HepG2 (cell line): Measurements from ENCODE around the gene VCP. TPM values are rescaled to one million over a fixed set of nuclear protein-coding genes. Genes with fewer than 3 reads are reported as not detected.
A peak's percentile ranks its signal among the peaks of the same experiment; 100 is the strongest.

Source experiments
- ARID2 ChIP-seq: sonication (generic); formaldehyde crosslinking; IDR thresholded peaks from 2 replicates; pipeline ENCODE4 v1.8.1; 2022; ENCODE audit warnings: mild to moderate bottlenecking, missing genetic modification reagents, borderline replicate concordance
- ARNTL ChIP-seq: sonication (generic); formaldehyde crosslinking; IDR thresholded peaks from 2 replicates; pipeline ENCODE4 v1.4.0; 2020; ENCODE audit warnings: mild to moderate bottlenecking, missing genetic modification reagents
- ASH2L ChIP-seq: fragments of 300-600, 200-600 bp; sonication (generic); IDR thresholded peaks from 2 replicates; pipeline ENCODE4 v1.7.0; 2017; ENCODE audit warnings: low read depth, mild to moderate bottlenecking, moderate library complexity, mixed read lengths, low read length; ENCODE audit not compliant: insufficient read length
- CHCHD3 ChIP-seq: sonication (generic); formaldehyde crosslinking; IDR thresholded peaks from 2 replicates; pipeline ENCODE4 v1.8.0; 2022; ENCODE audit warnings: mild to moderate bottlenecking, missing genetic modification reagents, moderate library complexity
- ERF ChIP-seq: IDR thresholded peaks from 2 replicates; pipeline ENCODE4 v1.6.1; 2018; ENCODE audit warnings: missing biosample characterization, missing genetic modification reagents
- GABPB1 ChIP-seq: IDR thresholded peaks from 2 replicates; pipeline ENCODE4 v1.6.1; 2016; ENCODE audit warnings: mild to moderate bottlenecking, missing genetic modification reagents, moderate library complexity, missing compliant biosample characterization
- ISX ChIP-seq: sonication (generic); formaldehyde crosslinking; conservative IDR thresholded peaks from 2 replicates; pipeline ENCODE4 v1.5.0; 2020; ENCODE audit warnings: missing genetic modification reagents
- LCORL ChIP-seq, 2 experiments: fragments of 450-650 bp in 1 of 2; sonication (generic) in 1 of 2; formaldehyde crosslinking in 1 of 2; IDR thresholded peaks; 2 replicates each; pipeline versions ENCODE4 v1.5.0 to v1.6.1; 2017 to 2020; ENCODE audit warnings: antibody characterized with exemption in 1 of 2, missing genetic modification reagents in 1 of 2
- SIX1 ChIP-seq: sonication (generic); formaldehyde crosslinking; IDR thresholded peaks from 2 replicates; pipeline ENCODE4 v1.4.0; 2020; ENCODE audit warnings: missing genetic modification reagents, borderline replicate concordance
- TCF7L2 ChIP-seq: IDR thresholded peaks from 2 replicates; pipeline ENCODE4 v1.6.1; 2011; ENCODE audit warnings: mild to moderate bottlenecking, low read depth, low read length, moderate library complexity
- TOE1 ChIP-seq: sonication (generic); formaldehyde crosslinking; IDR thresholded peaks from 2 replicates; pipeline ENCODE4 v1.4.0; 2020; ENCODE audit warnings: mild to moderate bottlenecking, missing genetic modification reagents
- ZNF326 ChIP-seq: sonication (generic); formaldehyde crosslinking; IDR thresholded peaks from 2 replicates; pipeline ENCODE4 v1.4.0; 2020; ENCODE audit warnings: missing genetic modification reagents, borderline replicate concordance
- ZNF460 ChIP-seq: sonication (generic); formaldehyde crosslinking; IDR thresholded peaks from 2 replicates; pipeline ENCODE4 v1.5.1; 2020; ENCODE audit warnings: missing genetic modification reagents, mild to moderate bottlenecking, borderline replicate concordance
- ZSCAN31 ChIP-seq: sonication (generic); formaldehyde crosslinking; IDR thresholded peaks from 2 replicates; pipeline ENCODE4 v1.5.0; 2020; ENCODE audit warnings: low read depth, mild to moderate bottlenecking, missing genetic modification reagents
- polyA plus RNA-seq, 8 experiments: library from polyadenylated mRNA; depleted of rRNA in 3 of 8; stranded (reverse) in 7 of 8; unstranded in 1 of 8; fragments of >200 nt; fragmentation: Illumina TruSeq in 4 of 8; extraction: Trizol in 4 of 8; gene quantifications; 2 replicates each; pipeline versions ENCODE4 v1.2.1 to v1.2.3, GENCODE V29; 2011 to 2016; ENCODE audit warnings: low read depth in 4 of 8, missing spikeins in 1 of 8, mixed read lengths in 1 of 8; ENCODE audit not compliant: insufficient read depth in 1 of 8
- total RNA-seq, 5 experiments: library from RNA; depleted of rRNA; stranded (reverse); fragments of >200 nt; fragmentation: Illumina TruSeq; extraction: Trizol; gene quantifications; 2 replicates each; pipeline ENCODE4 v1.2.3, GENCODE V29; 2016; ENCODE audit warnings: low read depth in 1 of 5
- TF ChIP-seq, protein P1 (sequence below): sonication (generic); formaldehyde crosslinking; conservative IDR thresholded peaks from 2 replicates; pipeline ENCODE4 v1.8.0; 2022; ENCODE audit warnings: mild to moderate bottlenecking, moderate library complexity, missing genetic modification reagents
- TF ChIP-seq, protein P2 (sequence below), 2 experiments: sonication (generic) in 1 of 2; formaldehyde crosslinking in 1 of 2; IDR thresholded peaks; 2 replicates each; pipeline versions ENCODE4 v1.4.0 to v1.6.1; 2018 to 2020; ENCODE audit warnings: missing genetic modification reagents in 2 of 2, borderline replicate concordance in 1 of 2, low read depth in 1 of 2, mild to moderate bottlenecking in 1 of 2, missing biosample characterization in 1 of 2
- TF ChIP-seq, protein P3 (sequence below): sonication (generic); formaldehyde crosslinking; IDR thresholded peaks from 2 replicates; pipeline ENCODE4 v1.9.0; 2022; ENCODE audit warnings: missing genetic modification reagents, mild to moderate bottlenecking, borderline replicate concordance
- TF ChIP-seq, protein P4 (sequence below): sonication (generic); formaldehyde crosslinking; IDR thresholded peaks from 2 replicates; pipeline ENCODE4 v1.5.1; 2020; ENCODE audit warnings: mild to moderate bottlenecking, missing genetic modification reagents, moderate library complexity

Gene VCP
- total and polyA plus RNA-seq, 2 of the 13 experiments (the other 11 are each of a cell fraction or from before 2014, with no cell fraction given): 143 to 391 TPM

DNA sequence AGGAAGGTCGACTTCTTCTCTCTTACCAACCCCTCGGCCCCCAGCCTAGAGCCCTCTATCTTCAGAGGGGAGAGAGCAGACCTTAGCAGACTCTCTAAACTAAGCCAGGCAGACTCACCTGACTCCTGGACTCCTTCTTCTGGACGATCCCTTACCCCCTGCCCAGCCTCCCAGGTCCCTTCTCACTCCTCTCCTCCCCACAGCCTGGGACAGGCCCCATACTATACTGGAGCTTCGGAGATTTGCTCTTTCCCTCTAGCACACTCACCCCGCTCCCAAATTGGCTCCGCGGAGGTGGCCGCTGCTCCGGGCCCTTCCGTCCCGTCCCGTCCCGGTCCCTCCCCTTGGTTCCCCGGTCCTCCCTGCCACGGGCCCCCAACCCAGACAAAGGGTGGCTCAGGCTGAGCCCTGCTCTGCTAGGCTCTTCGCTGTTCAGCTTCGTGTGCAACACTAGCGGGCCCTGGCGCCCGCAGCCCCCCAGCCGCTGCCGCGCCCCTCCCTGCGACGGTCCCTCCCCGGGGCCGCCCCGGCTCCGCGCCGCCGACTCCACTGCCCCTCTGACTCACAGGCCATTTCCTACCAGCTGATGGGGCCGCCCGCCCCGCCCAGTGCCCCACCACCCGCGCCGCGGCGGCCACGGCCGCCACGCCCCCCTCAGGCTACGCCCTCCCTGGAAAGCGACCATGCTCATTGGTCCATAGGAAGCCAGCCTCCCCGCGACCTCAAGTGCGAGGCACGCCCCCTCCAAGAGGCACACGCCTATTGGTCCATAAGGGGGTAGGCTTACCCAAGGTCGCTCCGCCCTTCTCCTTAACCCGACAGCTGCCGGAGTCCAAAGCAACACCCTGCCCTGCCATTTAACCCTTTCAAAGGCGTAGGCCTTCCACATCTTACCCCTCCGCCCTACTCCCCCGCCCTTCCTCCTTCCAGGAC lies 38.8 kb upstream of the VCP start (continued):
- TF ChIP-seq, protein P1, sequence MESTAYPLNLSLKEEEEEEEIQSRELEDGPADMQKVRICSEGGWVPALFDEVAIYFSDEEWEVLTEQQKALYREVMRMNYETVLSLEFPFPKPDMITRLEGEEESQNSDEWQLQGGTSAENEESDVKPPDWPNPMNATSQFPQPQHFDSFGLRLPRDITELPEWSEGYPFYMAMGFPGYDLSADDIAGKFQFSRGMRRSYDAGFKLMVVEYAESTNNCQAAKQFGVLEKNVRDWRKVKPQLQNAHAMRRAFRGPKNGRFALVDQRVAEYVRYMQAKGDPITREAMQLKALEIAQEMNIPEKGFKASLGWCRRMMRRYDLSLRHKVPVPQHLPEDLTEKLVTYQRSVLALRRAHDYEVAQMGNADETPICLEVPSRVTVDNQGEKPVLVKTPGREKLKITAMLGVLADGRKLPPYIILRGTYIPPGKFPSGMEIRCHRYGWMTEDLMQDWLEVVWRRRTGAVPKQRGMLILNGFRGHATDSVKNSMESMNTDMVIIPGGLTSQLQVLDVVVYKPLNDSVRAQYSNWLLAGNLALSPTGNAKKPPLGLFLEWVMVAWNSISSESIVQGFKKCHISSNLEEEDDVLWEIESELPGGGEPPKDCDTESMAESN (CRISPR knock-in tag): 0 out of 2 replicates have a peak, but pooled peaks have one; percentile 48
- peak; percentile 64; the same call in 1 of the 2 replicates for TF ChIP-seq GABPB1
- TF ChIP-seq ERF (CRISPR knock-in tag): no peak
- TF ChIP-seq TOE1 (CRISPR knock-in tag): no peak
- no peak for TF ChIP-seq ISX (CRISPR knock-in tag)
- no peak for TF ChIP-seq SIX1 (CRISPR knock-in tag)
- no peak for TF ChIP-seq ARID2 (CRISPR knock-in tag)
- TF ChIP-seq, protein P2, sequence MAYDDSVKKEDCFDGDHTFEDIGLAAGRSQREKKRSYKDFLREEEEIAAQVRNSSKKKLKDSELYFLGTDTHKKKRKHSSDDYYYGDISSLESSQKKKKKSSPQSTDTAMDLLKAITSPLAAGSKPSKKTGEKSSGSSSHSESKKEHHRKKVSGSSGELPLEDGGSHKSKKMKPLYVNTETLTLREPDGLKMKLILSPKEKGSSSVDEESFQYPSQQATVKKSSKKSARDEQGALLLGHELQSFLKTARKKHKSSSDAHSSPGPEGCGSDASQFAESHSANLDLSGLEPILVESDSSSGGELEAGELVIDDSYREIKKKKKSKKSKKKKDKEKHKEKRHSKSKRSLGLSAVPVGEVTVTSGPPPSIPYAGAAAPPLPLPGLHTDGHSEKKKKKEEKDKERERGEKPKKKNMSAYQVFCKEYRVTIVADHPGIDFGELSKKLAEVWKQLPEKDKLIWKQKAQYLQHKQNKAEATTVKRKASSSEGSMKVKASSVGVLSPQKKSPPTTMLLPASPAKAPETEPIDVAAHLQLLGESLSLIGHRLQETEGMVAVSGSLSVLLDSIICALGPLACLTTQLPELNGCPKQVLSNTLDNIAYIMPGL (CRISPR knock-in tag; IDR thresholded peaks at IDR 0.05; ENCODE audit: borderline replicate concordance in 1 of 2, low read depth in 1 of 2): 0 out of 4 replicates have a peak, but pooled peaks of 1 of the 2 experiments have one; percentile 17
- TF ChIP-seq ZSCAN31 (CRISPR knock-in tag): no peak
- no peak for TF ChIP-seq ZNF326 (CRISPR knock-in tag)
- TF ChIP-seq CHCHD3 (CRISPR knock-in tag): no peak
- TF ChIP-seq, protein P3, sequence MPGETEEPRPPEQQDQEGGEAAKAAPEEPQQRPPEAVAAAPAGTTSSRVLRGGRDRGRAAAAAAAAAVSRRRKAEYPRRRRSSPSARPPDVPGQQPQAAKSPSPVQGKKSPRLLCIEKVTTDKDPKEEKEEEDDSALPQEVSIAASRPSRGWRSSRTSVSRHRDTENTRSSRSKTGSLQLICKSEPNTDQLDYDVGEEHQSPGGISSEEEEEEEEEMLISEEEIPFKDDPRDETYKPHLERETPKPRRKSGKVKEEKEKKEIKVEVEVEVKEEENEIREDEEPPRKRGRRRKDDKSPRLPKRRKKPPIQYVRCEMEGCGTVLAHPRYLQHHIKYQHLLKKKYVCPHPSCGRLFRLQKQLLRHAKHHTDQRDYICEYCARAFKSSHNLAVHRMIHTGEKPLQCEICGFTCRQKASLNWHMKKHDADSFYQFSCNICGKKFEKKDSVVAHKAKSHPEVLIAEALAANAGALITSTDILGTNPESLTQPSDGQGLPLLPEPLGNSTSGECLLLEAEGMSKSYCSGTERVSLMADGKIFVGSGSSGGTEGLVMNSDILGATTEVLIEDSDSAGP (CRISPR knock-in tag): peak; percentile 51; the same call in 1 of the 2 replicates
- peak; percentile 55 for TF ChIP-seq ASH2L
- no peak for TF ChIP-seq TCF7L2
- TF ChIP-seq LCORL (IDR thresholded peaks at IDR 0.05): peak; percentile 63
- TF ChIP-seq LCORL (CRISPR knock-in tag; IDR thresholded peaks at IDR 0.05): no peak
- no peak for TF ChIP-seq ZNF460 (CRISPR knock-in tag)
- TF ChIP-seq ARNTL (CRISPR knock-in tag): no peak
- TF ChIP-seq, protein P4, sequence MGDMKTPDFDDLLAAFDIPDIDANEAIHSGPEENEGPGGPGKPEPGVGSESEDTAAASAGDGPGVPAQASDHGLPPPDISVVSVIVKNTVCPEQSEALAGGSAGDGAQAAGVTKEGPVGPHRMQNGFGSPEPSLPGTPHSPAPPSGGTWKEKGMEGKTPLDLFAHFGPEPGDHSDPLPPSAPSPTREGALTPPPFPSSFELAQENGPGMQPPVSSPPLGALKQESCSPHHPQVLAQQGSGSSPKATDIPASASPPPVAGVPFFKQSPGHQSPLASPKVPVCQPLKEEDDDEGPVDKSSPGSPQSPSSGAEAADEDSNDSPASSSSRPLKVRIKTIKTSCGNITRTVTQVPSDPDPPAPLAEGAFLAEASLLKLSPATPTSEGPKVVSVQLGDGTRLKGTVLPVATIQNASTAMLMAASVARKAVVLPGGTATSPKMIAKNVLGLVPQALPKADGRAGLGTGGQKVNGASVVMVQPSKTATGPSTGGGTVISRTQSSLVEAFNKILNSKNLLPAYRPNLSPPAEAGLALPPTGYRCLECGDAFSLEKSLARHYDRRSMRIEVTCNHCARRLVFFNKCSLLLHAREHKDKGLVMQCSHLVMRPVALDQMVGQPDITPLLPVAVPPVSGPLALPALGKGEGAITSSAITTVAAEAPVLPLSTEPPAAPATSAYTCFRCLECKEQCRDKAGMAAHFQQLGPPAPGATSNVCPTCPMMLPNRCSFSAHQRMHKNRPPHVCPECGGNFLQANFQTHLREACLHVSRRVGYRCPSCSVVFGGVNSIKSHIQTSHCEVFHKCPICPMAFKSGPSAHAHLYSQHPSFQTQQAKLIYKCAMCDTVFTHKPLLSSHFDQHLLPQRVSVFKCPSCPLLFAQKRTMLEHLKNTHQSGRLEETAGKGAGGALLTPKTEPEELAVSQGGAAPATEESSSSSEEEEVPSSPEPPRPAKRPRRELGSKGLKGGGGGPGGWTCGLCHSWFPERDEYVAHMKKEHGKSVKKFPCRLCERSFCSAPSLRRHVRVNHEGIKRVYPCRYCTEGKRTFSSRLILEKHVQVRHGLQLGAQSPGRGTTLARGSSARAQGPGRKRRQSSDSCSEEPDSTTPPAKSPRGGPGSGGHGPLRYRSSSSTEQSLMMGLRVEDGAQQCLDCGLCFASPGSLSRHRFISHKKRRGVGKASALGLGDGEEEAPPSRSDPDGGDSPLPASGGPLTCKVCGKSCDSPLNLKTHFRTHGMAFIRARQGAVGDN (CRISPR knock-in tag): peak; percentile 46; the same call in 1 of the 2 replicates
